ENCODE results near the gene DERA. TPM values are rescaled to one million over a fixed set of nuclear protein-coding genes. Genes with fewer than 3 reads are reported as not detected.

DERA gene
- polyA plus RNA-seq, 1 donor (not counting 4 experiments of a cell fraction or from before 2014, with no cell fraction given): 34.2 TPM

DNA sequence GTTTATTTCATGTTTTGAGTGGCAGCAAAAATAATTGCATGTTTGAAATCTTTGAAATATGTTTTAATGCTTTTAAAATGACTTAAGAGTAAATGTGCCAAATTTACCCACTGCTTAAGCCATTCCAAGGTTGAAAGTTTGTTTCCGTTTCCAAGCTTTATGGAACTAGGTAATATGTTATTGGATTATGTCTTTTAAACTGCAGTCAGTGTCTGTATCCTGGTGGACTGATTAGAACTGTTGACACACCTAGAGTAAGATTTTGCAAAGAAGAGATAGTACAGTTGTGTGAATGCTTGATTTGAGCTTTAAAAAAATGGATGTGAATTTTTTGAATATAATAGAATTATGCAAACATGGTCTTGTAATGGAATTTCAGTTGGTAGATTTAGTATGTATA, 135.1 kb downstream of the DERA start:
- H3K27ac ChIP-seq (ENCODE audit: control insufficient read depth, insufficient read depth, low read length): no peak overlapping the region
- DNase-seq (ENCODE audit: low read depth, low spot score) (no peak), FAIRE-seq (no peak)
- no peaks in the 10 kb centered on the region for H3K36me3 ChIP-seq (ENCODE audit: control insufficient read depth in 2 of 2, extremely low read depth in 1 of 2, insufficient read depth in 2 of 2, low read length in 2 of 2)
- TF ChIP-seq, protein P1, sequence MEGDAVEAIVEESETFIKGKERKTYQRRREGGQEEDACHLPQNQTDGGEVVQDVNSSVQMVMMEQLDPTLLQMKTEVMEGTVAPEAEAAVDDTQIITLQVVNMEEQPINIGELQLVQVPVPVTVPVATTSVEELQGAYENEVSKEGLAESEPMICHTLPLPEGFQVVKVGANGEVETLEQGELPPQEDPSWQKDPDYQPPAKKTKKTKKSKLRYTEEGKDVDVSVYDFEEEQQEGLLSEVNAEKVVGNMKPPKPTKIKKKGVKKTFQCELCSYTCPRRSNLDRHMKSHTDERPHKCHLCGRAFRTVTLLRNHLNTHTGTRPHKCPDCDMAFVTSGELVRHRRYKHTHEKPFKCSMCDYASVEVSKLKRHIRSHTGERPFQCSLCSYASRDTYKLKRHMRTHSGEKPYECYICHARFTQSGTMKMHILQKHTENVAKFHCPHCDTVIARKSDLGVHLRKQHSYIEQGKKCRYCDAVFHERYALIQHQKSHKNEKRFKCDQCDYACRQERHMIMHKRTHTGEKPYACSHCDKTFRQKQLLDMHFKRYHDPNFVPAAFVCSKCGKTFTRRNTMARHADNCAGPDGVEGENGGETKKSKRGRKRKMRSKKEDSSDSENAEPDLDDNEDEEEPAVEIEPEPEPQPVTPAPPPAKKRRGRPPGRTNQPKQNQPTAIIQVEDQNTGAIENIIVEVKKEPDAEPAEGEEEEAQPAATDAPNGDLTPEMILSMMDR (optimal IDR thresholded peaks at IDR 0.05 in 1 of 3, IDR thresholded peaks at IDR 0.05 in 1 of 3, conservative IDR thresholded peaks at IDR 0.05 in 1 of 3; ENCODE audit: extremely low read depth in 1 of 3, insufficient read depth in 2 of 3, low read length in 3 of 3): no peak
- TF ChIP-seq EZH2 (IDR thresholded peaks at IDR 0.05; ENCODE audit: low read length): no peak
- H3K27me3 ChIP-seq (ENCODE audit: control insufficient read depth, extremely low read depth, insufficient read depth, low read length): no peaks in the 10 kb centered on the region
- H3K9me3 ChIP-seq (ENCODE audit: control insufficient read depth, low read depth, low read length): no peaks in the 10 kb centered on the region
- H3K4me3 ChIP-seq (ENCODE audit: control insufficient read depth in 2 of 3, extremely low read depth in 1 of 3, insufficient read depth in 2 of 3, low read depth in 1 of 3, low read length in 3 of 3): no peak overlapping the region
- no peaks in the 10 kb centered on the region for H3K4me1 ChIP-seq (ENCODE audit: control insufficient read depth, extremely low read depth, insufficient read depth, low read length)
- dilution Hi-C loops (cut with MboI; ENCODE audit: extremely low pct_ligation_motif_present, low sequenced_read_pairs): no loop called here
- no peak overlapping the region for H3K4me2 ChIP-seq (ENCODE audit: control insufficient read depth, extremely low read depth, insufficient read depth, low read depth, low read length)
- H4K20me1 ChIP-seq (ENCODE audit: control insufficient read depth, extremely low read depth, insufficient read depth, low read length): no peaks in the 10 kb centered on the region
- no peaks in the 10 kb centered on the region for H3K79me2 ChIP-seq (ENCODE audit: control insufficient read depth, insufficient read depth, low read length)
- no peaks in the 10 kb centered on the region for H3K9me1 ChIP-seq (ENCODE audit: control insufficient read depth, extremely low read depth, insufficient read depth, low read length)
- H3K9ac ChIP-seq (ENCODE audit: control insufficient read depth, extremely low read depth, insufficient read depth, low read length): no peak overlapping the region
- H2AFZ ChIP-seq (ENCODE audit: control insufficient read depth, low read length): no peak overlapping the region

DNA sequence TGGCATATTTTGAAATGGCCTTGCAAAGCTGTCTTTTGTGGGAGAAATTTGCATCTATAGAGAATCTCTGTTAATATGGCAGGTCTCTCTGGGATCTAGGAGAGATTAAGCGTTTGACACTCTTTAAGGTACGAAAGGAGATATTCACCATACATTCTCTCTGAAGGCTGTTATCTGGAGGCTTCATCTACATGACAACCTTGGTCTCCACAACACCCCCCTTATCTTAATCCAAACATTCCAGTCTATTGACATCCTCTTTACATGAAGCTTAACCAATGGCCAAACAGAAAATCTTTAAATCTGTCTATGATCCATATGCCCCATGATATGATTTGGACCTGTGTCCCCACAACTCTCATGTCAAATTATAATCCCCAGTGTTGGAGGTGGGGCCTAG, 137.4 kb downstream of the DERA start:
- Histone ChIP-seq H4K20me1 (ENCODE audit: control insufficient read depth, extremely low read depth, insufficient read depth, low read length) (no peaks in the 10 kb centered on the region), H3K4me3 (ENCODE audit: control insufficient read depth in 2 of 3, extremely low read depth in 1 of 3, insufficient read depth in 2 of 3, low read depth in 1 of 3, low read length in 3 of 3) (no peak overlapping the region), H2AFZ (ENCODE audit: control insufficient read depth, low read length) (no peak overlapping the region), H3K9me3 (ENCODE audit: control insufficient read depth, low read depth, low read length) (no peaks in the 10 kb centered on the region), H3K27ac (ENCODE audit: control insufficient read depth, insufficient read depth, low read length) (no peak overlapping the region), H3K4me1 (ENCODE audit: control insufficient read depth, extremely low read depth, insufficient read depth, low read length) (no peaks in the 10 kb centered on the region), H3K9ac (ENCODE audit: control insufficient read depth, extremely low read depth, insufficient read depth, low read length) (no peak overlapping the region), H3K36me3 (ENCODE audit: control insufficient read depth in 2 of 2, extremely low read depth in 1 of 2, insufficient read depth in 2 of 2, low read length in 2 of 2) (no peaks in the 10 kb centered on the region), H3K79me2 (ENCODE audit: control insufficient read depth, insufficient read depth, low read length) (no peaks in the 10 kb centered on the region), H3K4me2 (ENCODE audit: control insufficient read depth, extremely low read depth, insufficient read depth, low read depth, low read length) (no peak overlapping the region), H3K27me3 (ENCODE audit: control insufficient read depth, extremely low read depth, insufficient read depth, low read length) (no peaks in the 10 kb centered on the region), H3K9me1 (ENCODE audit: control insufficient read depth, extremely low read depth, insufficient read depth, low read length) (no peaks in the 10 kb centered on the region)
- no peak for TF ChIP-seq EZH2 (IDR thresholded peaks at IDR 0.05; ENCODE audit: low read length)
- TF ChIP-seq, protein P1 (optimal IDR thresholded peaks at IDR 0.05 in 1 of 3, IDR thresholded peaks at IDR 0.05 in 1 of 3, conservative IDR thresholded peaks at IDR 0.05 in 1 of 3; ENCODE audit: extremely low read depth in 1 of 3, insufficient read depth in 2 of 3, low read length in 3 of 3): no peak
- FAIRE-seq: no peak
- dilution Hi-C loops (cut with MboI; ENCODE audit: extremely low pct_ligation_motif_present, low sequenced_read_pairs): no loop called here
- DNase-seq (ENCODE audit: low read depth, low spot score): no peak

Data from keratinocyte (primary cell).